ENCODE measurements around the gene EMX1. TPM values are rescaled to one million over a fixed set of nuclear protein-coding genes. Genes with fewer than 3 reads are reported as not detected.

Gene EMX1
- polyA plus RNA-seq, 1 donor = 0.22 TPM

DNA sequence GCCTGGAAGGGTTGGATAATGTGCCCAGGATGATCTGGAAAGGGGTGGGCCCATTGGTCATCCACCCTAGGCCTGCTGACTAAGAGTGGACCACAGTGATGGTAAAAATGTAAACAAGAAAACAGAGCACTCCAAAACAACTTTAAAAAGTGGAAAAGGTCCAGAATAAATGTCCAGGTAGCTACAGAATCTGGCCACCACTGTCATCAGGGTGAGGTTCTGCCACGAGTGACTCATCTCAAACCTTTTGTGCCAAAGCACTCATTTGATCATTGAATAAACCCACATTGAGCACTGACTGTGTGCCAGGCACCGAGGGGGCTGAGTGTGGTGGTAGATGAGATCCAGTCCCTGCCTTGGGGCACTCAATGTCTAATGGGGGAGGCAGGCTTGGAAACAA is 64.9 kb downstream of the EMX1 start:
- H3K4me1 ChIP-seq (ENCODE audit: control insufficient read depth, insufficient read depth, low read length) = peaks cover 13% of the 10 kb centered on the region
- no peak overlapping the region for H3K4me3 ChIP-seq (ENCODE audit: low read length)
- DNase-seq = no peak
- no CpG with 5 or more reads among the region's 2 CpGs for WGBS (ENCODE audit: insufficient coverage, low lambda C conversion rate)
- no peaks in the 10 kb centered on the region for H3K9me3 ChIP-seq (ENCODE audit: control insufficient read depth, low read depth, low read length)
- H3K27me3 ChIP-seq (ENCODE audit: control insufficient read depth, insufficient read depth, low read length) = no peaks in the 10 kb centered on the region
- no peak overlapping the region for H3K27ac ChIP-seq (ENCODE audit: low read length)
- H3K36me3 ChIP-seq (ENCODE audit: control insufficient read depth, insufficient read depth, low read length) = peaks cover 8% of the 10 kb centered on the region

DNA sequence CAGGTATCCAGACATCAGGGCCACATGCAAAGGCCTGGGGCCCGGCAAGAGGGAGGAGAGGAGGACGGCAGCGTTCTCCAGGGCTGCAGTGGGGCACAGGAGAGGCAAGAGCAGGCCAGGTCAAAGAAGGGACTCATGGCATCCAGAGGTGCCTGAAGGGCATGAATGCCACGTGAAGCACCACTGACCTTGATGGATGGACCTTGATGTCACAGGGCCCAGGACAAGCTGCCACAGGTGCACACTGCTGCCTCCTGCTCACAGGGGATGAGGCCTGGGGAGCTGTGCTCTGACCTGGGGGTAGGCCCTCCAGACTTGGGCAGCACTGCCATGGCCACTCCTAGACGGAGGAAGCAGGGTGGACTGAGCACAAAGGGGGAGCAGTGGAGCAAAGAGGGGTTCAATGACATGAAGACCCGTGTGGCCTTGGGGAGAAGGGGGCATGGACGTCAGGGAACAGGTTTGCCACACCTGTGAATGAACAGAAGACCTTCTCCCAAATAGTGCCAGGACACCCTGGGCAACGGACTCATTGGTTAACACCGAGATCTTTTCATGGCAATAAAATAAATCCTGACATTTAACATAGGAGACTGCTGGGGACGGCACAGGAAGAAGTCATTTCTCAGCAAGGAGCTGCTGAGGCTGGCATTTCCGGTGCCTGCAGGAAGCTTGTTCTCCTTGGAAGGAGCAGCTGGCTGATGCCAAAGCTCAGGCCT is 65.6 kb downstream of the EMX1 start:
- no CpG with 5 or more reads among the region's 11 CpGs for WGBS (ENCODE audit: insufficient coverage, low lambda C conversion rate)

DNA sequence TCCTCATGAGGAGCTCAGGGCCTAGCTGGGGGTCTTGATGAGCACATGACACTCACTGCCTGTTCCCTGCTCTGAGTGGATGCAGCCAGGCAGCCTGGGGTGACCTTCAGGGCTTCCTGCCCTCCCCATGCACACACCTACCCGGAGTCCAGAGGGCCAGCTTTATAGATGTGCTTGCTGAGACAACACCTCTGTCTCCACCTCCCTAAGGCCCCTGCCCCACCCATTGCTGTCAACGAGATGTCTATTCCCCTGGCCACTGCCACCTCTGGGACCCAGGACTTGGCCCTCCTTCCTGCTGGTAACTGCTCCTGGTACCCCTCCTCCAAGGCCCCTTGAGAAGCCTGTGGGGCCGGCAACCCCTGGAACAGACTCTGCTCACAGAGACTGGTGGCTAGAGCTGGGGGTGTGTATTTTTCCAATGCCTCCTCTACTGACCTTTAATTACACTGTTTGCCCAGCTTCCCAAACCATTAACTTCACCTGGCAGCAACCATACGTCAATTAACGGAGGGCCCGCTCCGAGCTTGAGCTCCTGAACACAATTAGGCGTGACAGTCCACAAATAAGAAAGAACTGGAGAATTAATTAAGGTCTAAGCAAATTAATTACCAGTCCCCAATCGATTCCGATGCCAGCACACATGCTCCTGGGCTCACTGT is 66.3 kb downstream of the EMX1 start:
- Histone ChIP-seq H3K9me3 (ENCODE audit: control insufficient read depth, low read depth, low read length) (no peaks in the 10 kb centered on the region), H3K27me3 (ENCODE audit: control insufficient read depth, insufficient read depth, low read length) (no peaks in the 10 kb centered on the region), H3K4me3 (ENCODE audit: low read length) (no peak overlapping the region), H3K36me3 (ENCODE audit: control insufficient read depth, insufficient read depth, low read length) (peaks cover 13% of the 10 kb centered on the region), H3K4me1 (ENCODE audit: control insufficient read depth, insufficient read depth, low read length) (peaks cover 13% of the 10 kb centered on the region), H3K27ac (ENCODE audit: low read length) (no peak overlapping the region)
- DNase-seq = peak; percentile 44 to 72
- WGBS (ENCODE audit: insufficient coverage, low lambda C conversion rate) = no CpG with 5 or more reads among the region's 10 CpGs

More for the DNA sequence above, 65.6 kb downstream of the EMX1 start:
- H3K27ac ChIP-seq (ENCODE audit: low read length) = no peak overlapping the region
- H3K36me3 ChIP-seq (ENCODE audit: control insufficient read depth, insufficient read depth, low read length) = peaks cover 11% of the 10 kb centered on the region
- H3K9me3 ChIP-seq (ENCODE audit: control insufficient read depth, low read depth, low read length) = no peaks in the 10 kb centered on the region
- DNase-seq = no peak
- no peaks in the 10 kb centered on the region for H3K27me3 ChIP-seq (ENCODE audit: control insufficient read depth, insufficient read depth, low read length)
- no peak overlapping the region for H3K4me3 ChIP-seq (ENCODE audit: low read length)
- peaks cover 13% of the 10 kb centered on the region for H3K4me1 ChIP-seq (ENCODE audit: control insufficient read depth, insufficient read depth, low read length)

DNA sequence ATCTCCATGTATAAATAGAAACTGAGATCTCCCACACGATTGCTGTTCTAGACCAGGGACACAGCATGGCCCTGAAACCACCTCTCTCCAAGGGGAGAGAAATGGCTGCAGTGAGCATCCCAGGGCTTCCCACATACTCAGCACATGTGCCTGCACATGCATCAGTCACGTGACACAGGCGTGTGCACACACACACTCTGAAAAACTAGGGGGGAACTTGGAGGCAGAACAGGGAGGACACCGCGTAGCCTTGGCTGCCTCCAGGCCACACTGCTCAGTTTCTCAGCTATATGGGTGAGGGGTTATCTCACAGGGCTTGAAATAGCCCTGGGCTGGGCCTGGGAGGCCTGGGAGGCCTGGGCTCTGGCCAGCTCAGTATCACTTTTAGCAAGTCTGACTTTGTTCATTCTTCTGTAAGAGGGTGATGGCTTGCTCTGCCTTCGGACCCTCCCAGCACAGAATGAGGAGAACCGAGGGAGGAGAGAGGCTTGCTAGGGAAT is 66.9 kb downstream of the EMX1 start:
- Histone ChIP-seq H3K4me3 (ENCODE audit: low read length) (no peak overlapping the region), H3K4me1 (ENCODE audit: control insufficient read depth, insufficient read depth, low read length) (peaks cover 13% of the 10 kb centered on the region), H3K27ac (ENCODE audit: low read length) (no peak overlapping the region), H3K36me3 (ENCODE audit: control insufficient read depth, insufficient read depth, low read length) (peaks cover 13% of the 10 kb centered on the region), H3K27me3 (ENCODE audit: control insufficient read depth, insufficient read depth, low read length) (no peaks in the 10 kb centered on the region), H3K9me3 (ENCODE audit: control insufficient read depth, low read depth, low read length) (no peaks in the 10 kb centered on the region)
- no peak for DNase-seq
- no CpG with 5 or more reads among the region's 7 CpGs for WGBS (ENCODE audit: insufficient coverage, low lambda C conversion rate)

Other genes with a start within 250 kb of the EMX1 start
- 11.5 TPM for gene EXOC6B, start 91.5 kb upstream of the EMX1 start, polyA plus RNA-seq
- gene SPR, start 30.1 kb upstream of the EMX1 start, polyA plus RNA-seq = 23.8 TPM
- gene SFXN5, start 154.2 kb downstream of the EMX1 start, polyA plus RNA-seq = 20.0 TPM
- gene RAB11FIP5, start 195.4 kb downstream of the EMX1 start, polyA plus RNA-seq = 21.4 TPM